IPS-15b (cell line): ENCODE data around the gene KIF26B.

Experiments used
- H3K27me3 ChIP-seq: one replicate; pipeline ENCODE4 v1.6.1; 2013; ENCODE audit warnings: low read length; ENCODE audit not compliant: control insufficient read depth, insufficient read depth
- H3K36me3 ChIP-seq: one replicate; pipeline ENCODE4 v1.6.1; 2013; ENCODE audit warnings: low read length; ENCODE audit not compliant: control insufficient read depth, insufficient read depth
- H3K4me1 ChIP-seq: one replicate; pipeline ENCODE4 v1.6.1; 2013; ENCODE audit warnings: mild to moderate bottlenecking, low read length; ENCODE audit not compliant: control insufficient read depth, insufficient read depth
- H3K4me3 ChIP-seq: one replicate; pipeline ENCODE4 v1.5.1; 2013; ENCODE audit warnings: low read depth, low read length
- H3K9ac ChIP-seq: one replicate; pipeline ENCODE4 v1.6.1; 2013; ENCODE audit warnings: low read depth, mild to moderate bottlenecking, low read length
- H3K9me3 ChIP-seq: one replicate; pipeline ENCODE4 v1.6.1; 2013; ENCODE audit warnings: mild to moderate bottlenecking, low read length; ENCODE audit not compliant: control insufficient read depth, insufficient read depth

Gene KIF26B

GRCh38 chr1:245461681-245462080, 306.9 kb downstream of the KIF26B start:
- Histone ChIP-seq H3K27me3 (no peaks in the 10 kb centered on the region), H3K4me1 (no peaks in the 10 kb centered on the region), H3K9ac (no peak overlapping the region), H3K36me3 (no peaks in the 10 kb centered on the region), H3K9me3 (no peaks in the 10 kb centered on the region), H3K4me3 (no peak overlapping the region)

- Histone ChIP-seq H3K9ac (no peak overlapping the region), H3K4me1 (no peaks in the 10 kb centered on the region), H3K36me3 (no peaks in the 10 kb centered on the region), H3K27me3 (no peaks in the 10 kb centered on the region), H3K9me3 (no peaks in the 10 kb centered on the region), H3K4me3 (no peak overlapping the region)
Observed at GRCh38 chr1:245462161-245462560, 307.4 kb downstream of the KIF26B start.

GRCh38 chr1:245463392-245464165, 308.8 kb downstream of the KIF26B start:
- H3K4me3 ChIP-seq, result no peak overlapping the region
- H3K9me3 ChIP-seq, result no peaks in the 10 kb centered on the region
- no peak overlapping the region for H3K9ac ChIP-seq

GRCh38 chr1:245464290-245464689, 309.5 kb downstream of the KIF26B start:
- Histone ChIP-seq H3K9ac (no peak overlapping the region), H3K4me3 (no peak overlapping the region), H3K9me3 (no peaks in the 10 kb centered on the region), H3K36me3 (no peaks in the 10 kb centered on the region), H3K27me3 (no peaks in the 10 kb centered on the region), H3K4me1 (no peaks in the 10 kb centered on the region)

More at GRCh38 chr1:245463392-245464165, 308.8 kb downstream of the KIF26B start:
- no peaks in the 10 kb centered on the region for H3K36me3 ChIP-seq
- no peaks in the 10 kb centered on the region for H3K27me3 ChIP-seq
- no peaks in the 10 kb centered on the region for H3K4me1 ChIP-seq

DNA sequence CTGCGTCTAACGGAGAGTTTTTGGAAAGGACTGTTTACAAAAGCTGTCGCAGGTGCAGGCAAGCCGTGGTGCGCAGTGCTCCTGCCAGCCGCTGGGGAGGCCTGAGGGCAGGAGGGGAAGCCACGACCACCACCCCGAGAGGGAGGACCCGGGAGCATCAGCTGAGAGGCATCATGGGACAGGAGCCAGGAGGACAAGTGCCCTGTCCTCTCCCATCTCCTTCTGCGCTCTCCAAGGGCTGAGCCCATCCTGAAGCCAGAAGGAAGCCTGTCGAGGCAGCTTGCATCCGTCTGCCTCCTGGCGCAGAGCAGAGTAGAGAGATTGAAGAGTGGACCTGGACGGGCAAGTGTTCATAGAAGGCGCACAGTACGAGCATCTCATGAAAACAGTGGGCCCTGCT, 310.9 kb downstream of the KIF26B start:
- H3K27me3 ChIP-seq, result no peaks in the 10 kb centered on the region
- H3K4me1 ChIP-seq, result no peaks in the 10 kb centered on the region
- no peak overlapping the region for H3K9ac ChIP-seq

GRCh38 chr1:245466261-245466660, 311.5 kb downstream of the KIF26B start:
- no peak overlapping the region for H3K4me3 ChIP-seq
- H3K27me3 ChIP-seq, result no peaks in the 10 kb centered on the region
- H3K36me3 ChIP-seq, result no peaks in the 10 kb centered on the region
- no peak overlapping the region for H3K9ac ChIP-seq
- H3K4me1 ChIP-seq, result no peaks in the 10 kb centered on the region
- H3K9me3 ChIP-seq, result no peaks in the 10 kb centered on the region

More for the DNA sequence above, 310.9 kb downstream of the KIF26B start:
- Histone ChIP-seq H3K9me3 (no peaks in the 10 kb centered on the region), H3K36me3 (no peaks in the 10 kb centered on the region), H3K4me3 (no peak overlapping the region)

DNA sequence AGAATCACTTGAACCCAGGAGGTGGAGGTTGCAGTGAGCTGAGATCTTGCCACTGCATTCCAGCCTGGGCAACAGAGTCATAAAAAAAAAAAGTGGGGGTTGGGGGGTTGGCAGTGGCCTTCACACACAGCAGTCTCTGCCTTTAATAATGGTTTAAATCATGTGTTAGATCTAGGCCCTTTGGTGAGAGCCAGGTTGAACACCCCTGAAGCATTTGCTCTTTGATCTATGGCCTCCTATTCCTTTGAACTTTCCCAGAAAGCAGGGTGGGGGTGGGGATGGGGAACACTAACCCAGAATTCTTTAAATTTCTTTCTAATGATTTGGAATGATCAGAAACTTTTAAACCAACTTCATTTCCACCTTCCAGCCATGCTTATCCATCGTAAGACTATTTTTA, 313.0 kb downstream of the KIF26B start:
- no peaks in the 10 kb centered on the region for H3K36me3 ChIP-seq
- H3K4me3 ChIP-seq, result no peak overlapping the region
- no peaks in the 10 kb centered on the region for H3K9me3 ChIP-seq
- no peak overlapping the region for H3K9ac ChIP-seq
- no peaks in the 10 kb centered on the region for H3K4me1 ChIP-seq
- no peaks in the 10 kb centered on the region for H3K27me3 ChIP-seq

GRCh38 chr1:245469006-245469405, 314.2 kb downstream of the KIF26B start:
- H3K9ac ChIP-seq, result no peak overlapping the region
- no peaks in the 10 kb centered on the region for H3K36me3 ChIP-seq
- H3K4me1 ChIP-seq, result no peaks in the 10 kb centered on the region
- H3K27me3 ChIP-seq, result no peaks in the 10 kb centered on the region
- H3K4me3 ChIP-seq, result no peak overlapping the region
- no peaks in the 10 kb centered on the region for H3K9me3 ChIP-seq

DNA sequence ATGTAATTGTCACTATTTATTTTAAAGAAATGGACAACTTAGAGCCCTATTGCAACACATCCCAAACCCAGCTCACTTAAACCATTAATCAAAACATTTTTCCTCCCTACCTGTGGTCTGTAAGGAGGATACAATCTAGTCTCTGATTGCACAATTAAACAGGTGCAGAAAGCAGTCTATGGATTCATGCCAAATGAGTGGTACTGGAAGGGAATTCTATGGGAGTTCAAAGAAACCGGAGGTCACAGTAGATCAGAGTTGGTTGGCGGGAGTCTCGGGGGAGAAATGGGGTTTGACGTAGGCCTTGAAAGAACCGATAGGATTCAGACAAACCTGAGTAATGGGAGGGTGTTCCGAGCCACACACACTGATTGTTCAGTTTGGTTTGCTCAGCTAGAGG, 314.9 kb downstream of the KIF26B start:
- Histone ChIP-seq H3K27me3 (no peaks in the 10 kb centered on the region), H3K4me1 (no peaks in the 10 kb centered on the region), H3K36me3 (no peaks in the 10 kb centered on the region)

DNA sequence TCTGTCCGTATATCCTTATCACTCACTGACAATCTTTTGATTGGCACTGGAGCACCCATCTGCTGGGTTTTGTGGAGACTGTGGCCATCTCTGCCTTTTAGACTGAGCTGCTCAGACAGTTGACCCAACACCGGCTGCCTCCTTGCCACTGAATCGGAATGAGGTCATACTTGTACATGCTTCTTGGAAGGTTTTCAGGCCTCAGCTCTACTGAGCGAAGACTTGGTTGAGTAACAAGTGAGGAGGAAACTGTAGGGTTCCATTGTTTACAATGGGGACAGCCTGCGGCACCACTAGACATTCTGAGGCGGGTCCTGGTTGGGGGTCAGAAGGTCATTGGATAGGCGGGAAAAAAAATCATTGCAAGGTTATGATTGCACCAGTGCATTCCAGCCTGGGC, 320.3 kb downstream of the KIF26B start:
- Histone ChIP-seq H3K9me3 (no peaks in the 10 kb centered on the region), H3K4me3 (no peak overlapping the region), H3K36me3 (no peaks in the 10 kb centered on the region), H3K9ac (no peak overlapping the region), H3K27me3 (no peaks in the 10 kb centered on the region), H3K4me1 (no peaks in the 10 kb centered on the region)

More for the DNA sequence above, 314.9 kb downstream of the KIF26B start:
- no peak overlapping the region for H3K4me3 ChIP-seq
- H3K9ac ChIP-seq, result no peak overlapping the region
- H3K9me3 ChIP-seq, result no peaks in the 10 kb centered on the region

- Histone ChIP-seq H3K9me3 (no peaks in the 10 kb centered on the region), H3K4me1 (no peaks in the 10 kb centered on the region), H3K36me3 (no peaks in the 10 kb centered on the region), H3K27me3 (no peaks in the 10 kb centered on the region), H3K9ac (no peak overlapping the region), H3K4me3 (no peak overlapping the region)
Observed at GRCh38 chr1:245475961-245476516, 321.3 kb downstream of the KIF26B start.

GRCh38 chr1:245477941-245478340, 323.2 kb downstream of the KIF26B start:
- no peaks in the 10 kb centered on the region for H3K9me3 ChIP-seq
- H3K4me3 ChIP-seq, result no peak overlapping the region
- H3K36me3 ChIP-seq, result no peaks in the 10 kb centered on the region
- H3K4me1 ChIP-seq, result no peaks in the 10 kb centered on the region
- H3K27me3 ChIP-seq, result no peaks in the 10 kb centered on the region
- no peak overlapping the region for H3K9ac ChIP-seq
